ENCODE measurements around the gene FAIM2.

Gene FAIM2

GRCh38 chr12:49824416-49824815 is 79.3 kb downstream of the FAIM2 start:
- DNase-seq (ENCODE audit: low read depth) = no peak
- TF ChIP-seq CTCF (IDR thresholded peaks at IDR 0.05; ENCODE audit: low read depth, low read length, missing control alignments) = no peak
- in situ Hi-C loops (cut with HindIII; ENCODE audit: low sequenced_read_pairs) = no loop called here
- H3K4me3 ChIP-seq (ENCODE audit: low read depth, low read length) = no peak overlapping the region

DNA sequence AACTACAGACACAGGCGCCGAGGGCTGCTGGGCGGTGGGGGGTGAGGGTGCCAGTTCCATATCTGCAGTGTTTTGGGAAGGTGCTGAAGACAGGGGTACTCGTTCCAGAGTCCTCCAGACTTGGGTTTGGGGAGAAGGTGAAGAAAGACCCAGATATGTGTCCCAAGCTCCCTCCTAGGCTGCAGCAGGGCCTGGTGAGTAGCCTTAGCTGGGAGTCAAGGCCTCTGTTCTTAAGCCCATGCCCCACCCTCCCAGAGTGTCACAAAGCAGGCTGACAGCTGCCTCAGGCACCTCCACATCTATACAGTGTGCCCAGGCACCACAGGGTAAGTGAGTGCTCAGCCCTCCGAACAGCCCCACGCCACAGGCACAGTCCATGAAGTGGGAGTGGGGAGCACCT is 79.7 kb downstream of the FAIM2 start:
- no peak for TF ChIP-seq CTCF (IDR thresholded peaks at IDR 0.05; ENCODE audit: low read depth, low read length, missing control alignments)

DNA sequence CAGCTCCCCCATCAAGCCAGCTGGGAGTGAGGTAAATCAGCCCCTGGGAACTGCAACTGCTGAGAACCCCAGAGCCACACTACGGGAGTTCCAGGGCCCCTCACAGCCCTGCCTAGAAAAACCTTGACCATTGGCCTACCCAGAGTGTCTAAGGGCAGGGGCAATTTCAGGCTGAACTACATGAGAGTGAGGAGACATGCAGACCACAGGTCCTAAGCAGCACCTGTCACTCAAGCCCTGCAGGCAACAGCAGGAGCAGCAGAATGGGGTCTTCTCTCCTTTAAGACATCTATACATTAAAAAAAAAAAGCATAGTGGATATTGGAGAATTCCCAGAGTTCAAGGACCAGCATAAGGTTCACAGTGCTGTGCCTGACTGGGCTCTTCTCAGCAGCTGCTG is 80.3 kb downstream of the FAIM2 start:
- in situ Hi-C loops (cut with HindIII; ENCODE audit: low sequenced_read_pairs) = no loop called here
- DNase-seq (ENCODE audit: low read depth) = no peak
- TF ChIP-seq CTCF (IDR thresholded peaks at IDR 0.05; ENCODE audit: low read depth, low read length, missing control alignments) = no peak
- no peak overlapping the region for H3K4me3 ChIP-seq (ENCODE audit: low read depth, low read length)

More for the DNA sequence above, 79.7 kb downstream of the FAIM2 start:
- DNase-seq (ENCODE audit: low read depth) = no peak
- in situ Hi-C loops (cut with HindIII; ENCODE audit: low sequenced_read_pairs) = no loop called here
- no peak overlapping the region for H3K4me3 ChIP-seq (ENCODE audit: low read depth, low read length)

GRCh38 chr12:49821373-49822287 is 82.1 kb downstream of the FAIM2 start:
- H3K4me3 ChIP-seq (ENCODE audit: low read depth, low read length) = no peak overlapping the region
- no peak for TF ChIP-seq CTCF (IDR thresholded peaks at IDR 0.05; ENCODE audit: low read depth, low read length, missing control alignments)
- in situ Hi-C loops (cut with HindIII; ENCODE audit: low sequenced_read_pairs) = no loop called here
- no peak for DNase-seq (ENCODE audit: low read depth)

DNA sequence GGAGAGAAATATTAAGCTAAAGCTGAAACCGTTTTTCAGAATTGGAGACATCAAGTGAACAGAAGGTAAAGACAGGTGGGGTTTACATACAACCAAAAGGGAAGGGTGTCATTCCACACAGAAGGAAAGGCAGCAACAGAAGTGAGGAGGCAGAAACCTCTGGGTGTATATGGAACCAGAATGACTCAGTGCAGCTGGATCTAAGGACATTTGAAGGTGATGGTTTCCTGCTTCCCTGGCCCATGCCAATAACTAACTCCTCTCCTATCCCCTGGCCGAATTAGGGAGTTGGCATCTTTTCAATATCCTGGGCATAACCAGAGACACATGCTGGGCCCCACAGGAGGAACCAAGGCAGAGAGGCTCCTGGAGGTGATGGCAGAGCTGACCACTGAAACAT is 83.9 kb downstream of the FAIM2 start:
- no peak for TF ChIP-seq CTCF (IDR thresholded peaks at IDR 0.05; ENCODE audit: low read depth, low read length, missing control alignments)
- H3K4me3 ChIP-seq (ENCODE audit: low read depth, low read length) = no peak overlapping the region
- in situ Hi-C loops (cut with HindIII; ENCODE audit: low sequenced_read_pairs) = loop anchor here (10.0 kb wide), 1 partner anchor 55 kb away; no protein-coding TSS in a partner anchor
- no peak for DNase-seq (ENCODE audit: low read depth)

DNA sequence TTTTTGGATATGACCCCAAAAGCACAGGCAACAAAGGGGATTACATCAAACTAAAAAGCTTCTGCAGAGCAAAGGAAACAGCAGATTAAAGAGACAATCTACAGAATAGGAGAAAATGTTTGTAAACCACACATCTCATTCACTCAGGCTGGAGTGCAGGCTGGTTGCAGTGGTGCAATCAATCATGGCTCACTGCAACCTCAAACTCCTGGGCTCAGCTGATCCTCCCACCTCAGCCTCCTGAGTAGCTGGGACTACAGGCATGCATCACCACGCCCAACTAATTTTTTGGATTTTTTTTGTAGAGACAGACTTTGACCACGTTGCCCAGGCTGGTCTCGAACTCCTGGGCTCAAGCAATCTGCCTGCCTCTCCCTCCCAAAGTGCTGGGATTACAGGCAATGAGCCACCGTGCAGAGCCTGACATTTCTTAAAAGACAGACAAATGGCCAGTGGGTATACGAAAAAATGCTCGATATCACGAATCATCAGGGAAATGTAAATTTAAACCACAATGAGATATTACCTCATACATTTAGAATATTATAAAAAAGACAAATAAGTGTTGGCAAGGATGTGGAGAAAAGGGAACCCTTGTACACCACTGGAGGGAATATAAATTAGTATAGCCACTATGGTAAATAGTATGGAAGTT is 85.3 kb downstream of the FAIM2 start:
- in situ Hi-C loops (cut with HindIII; ENCODE audit: low sequenced_read_pairs) = loop anchor here (10.0 kb wide), 1 partner anchor 54 kb away; no protein-coding TSS in a partner anchor
- DNase-seq (ENCODE audit: low read depth) = no peak
- no peak overlapping the region for H3K4me3 ChIP-seq (ENCODE audit: low read depth, low read length)
- no peak for TF ChIP-seq CTCF (IDR thresholded peaks at IDR 0.05; ENCODE audit: low read depth, low read length, missing control alignments)

Measured in astrocyte of the cerebellum (primary cell).